HCT116 (cell line): ENCODE results near the gene ALDH16A1.

ENCODE experiments used
- EGR1 ChIP-seq: IDR thresholded peaks from 2 replicates; pipeline ENCODE4 v1.6.1; 2012; ENCODE audit warnings: low read depth
- ELF1 ChIP-seq: IDR thresholded peaks from 2 replicates; pipeline ENCODE4 v1.6.1; 2012; ENCODE audit warnings: low read depth, borderline replicate concordance
- EZH2 ChIP-seq: fragments of 200-600 bp; sonication (generic); IDR thresholded peaks from 2 replicates; pipeline ENCODE4 v1.6.1; 2017; ENCODE audit warnings: antibody characterized with exemption, mixed run types
- EZH2phosphoT487 ChIP-seq: fragments of 200-600 bp; IDR thresholded peaks from 2 replicates; pipeline ENCODE4 v1.6.1; 2018; ENCODE audit warnings: antibody characterized with exemption, borderline replicate concordance
- JUND ChIP-seq: IDR thresholded peaks from 2 replicates; pipeline ENCODE4 v1.6.1; 2012
- MAX ChIP-seq: IDR thresholded peaks from 2 replicates; pipeline ENCODE4 v1.6.1; 2012
- POLR2A ChIP-seq: IDR thresholded peaks from 2 replicates; pipeline ENCODE4 v1.7.0; 2011; ENCODE audit warnings: borderline replicate concordance; ENCODE audit not compliant: insufficient read depth, insufficient read length; ENCODE audit errors: extremely low read depth
- POLR2AphosphoS5 ChIP-seq: IDR thresholded peaks from 2 replicates; pipeline ENCODE4 v1.6.1; 2011; ENCODE audit warnings: mild to moderate bottlenecking, low read depth, low read length, moderate library complexity
- SIN3A ChIP-seq: IDR thresholded peaks from 2 replicates; pipeline ENCODE4 v1.6.1; 2012; ENCODE audit warnings: low read depth
- YY1 ChIP-seq: IDR thresholded peaks from 2 replicates; pipeline ENCODE4 v1.6.1; 2011; ENCODE audit warnings: low read length, low read depth, moderate library complexity, mild to moderate bottlenecking; ENCODE audit not compliant: insufficient replicate concordance; ENCODE audit errors: extremely low read depth
- ZBTB33 ChIP-seq: IDR thresholded peaks from 2 replicates; pipeline ENCODE4 v1.6.1; 2011; ENCODE audit warnings: mild to moderate bottlenecking, low read length, moderate library complexity; ENCODE audit not compliant: insufficient replicate concordance; ENCODE audit errors: extremely low read depth
- ZNF274 ChIP-seq: fragments of 200-500 bp; sonication (Bioruptor generic); IDR thresholded peaks from 2 replicates; pipeline ENCODE4 v1.6.1; 2014; ENCODE audit warnings: mild to moderate bottlenecking, low read depth, low read length, inconsistent platforms
- TF ChIP-seq, protein P1 (sequence below), 3 experiments: fragments of 200-600 bp in 1 of 3; sonication (generic) in 1 of 3; IDR thresholded peaks in 2 of 3; conservative IDR thresholded peaks in 1 of 3; 2 replicates each; pipeline ENCODE4 v1.5.1; 2012 to 2017; ENCODE audit warnings: low read depth in 2 of 3, low read length in 2 of 3, antibody characterized with exemption in 1 of 3, borderline replicate concordance in 1 of 3, control low read depth in 1 of 3, mild to moderate bottlenecking in 1 of 3, mixed read lengths in 1 of 3, mixed run types in 1 of 3, moderate library complexity in 1 of 3; ENCODE audit not compliant: insufficient read depth in 1 of 3
- TF ChIP-seq, protein P2 (sequence below): IDR thresholded peaks from 2 replicates; pipeline ENCODE4 v1.6.1; 2012; ENCODE audit warnings: low read depth

GRCh38 chr19:49411681-49412326 lies 41.2 kb upstream of the ALDH16A1 start:
- TF ChIP-seq POLR2A (no peak), JUND (no peak), EZH2 (no peak), MAX (no peak), ZBTB33 (no peak), POLR2AphosphoS5 (no peak), ZNF274 (no peak), EGR1 (no peak), SIN3A (no peak), EZH2phosphoT487 (no peak), ELF1 (no peak), YY1 (no peak)
- TF ChIP-seq, protein P1, sequence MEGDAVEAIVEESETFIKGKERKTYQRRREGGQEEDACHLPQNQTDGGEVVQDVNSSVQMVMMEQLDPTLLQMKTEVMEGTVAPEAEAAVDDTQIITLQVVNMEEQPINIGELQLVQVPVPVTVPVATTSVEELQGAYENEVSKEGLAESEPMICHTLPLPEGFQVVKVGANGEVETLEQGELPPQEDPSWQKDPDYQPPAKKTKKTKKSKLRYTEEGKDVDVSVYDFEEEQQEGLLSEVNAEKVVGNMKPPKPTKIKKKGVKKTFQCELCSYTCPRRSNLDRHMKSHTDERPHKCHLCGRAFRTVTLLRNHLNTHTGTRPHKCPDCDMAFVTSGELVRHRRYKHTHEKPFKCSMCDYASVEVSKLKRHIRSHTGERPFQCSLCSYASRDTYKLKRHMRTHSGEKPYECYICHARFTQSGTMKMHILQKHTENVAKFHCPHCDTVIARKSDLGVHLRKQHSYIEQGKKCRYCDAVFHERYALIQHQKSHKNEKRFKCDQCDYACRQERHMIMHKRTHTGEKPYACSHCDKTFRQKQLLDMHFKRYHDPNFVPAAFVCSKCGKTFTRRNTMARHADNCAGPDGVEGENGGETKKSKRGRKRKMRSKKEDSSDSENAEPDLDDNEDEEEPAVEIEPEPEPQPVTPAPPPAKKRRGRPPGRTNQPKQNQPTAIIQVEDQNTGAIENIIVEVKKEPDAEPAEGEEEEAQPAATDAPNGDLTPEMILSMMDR (IDR thresholded peaks at IDR 0.05 in 2 of 3, conservative IDR thresholded peaks at IDR 0.05 in 1 of 3; ENCODE audit: borderline replicate concordance in 1 of 3, insufficient read depth in 1 of 3, low read depth in 2 of 3, low read length in 2 of 3), result no peak
- TF ChIP-seq, protein P2, sequence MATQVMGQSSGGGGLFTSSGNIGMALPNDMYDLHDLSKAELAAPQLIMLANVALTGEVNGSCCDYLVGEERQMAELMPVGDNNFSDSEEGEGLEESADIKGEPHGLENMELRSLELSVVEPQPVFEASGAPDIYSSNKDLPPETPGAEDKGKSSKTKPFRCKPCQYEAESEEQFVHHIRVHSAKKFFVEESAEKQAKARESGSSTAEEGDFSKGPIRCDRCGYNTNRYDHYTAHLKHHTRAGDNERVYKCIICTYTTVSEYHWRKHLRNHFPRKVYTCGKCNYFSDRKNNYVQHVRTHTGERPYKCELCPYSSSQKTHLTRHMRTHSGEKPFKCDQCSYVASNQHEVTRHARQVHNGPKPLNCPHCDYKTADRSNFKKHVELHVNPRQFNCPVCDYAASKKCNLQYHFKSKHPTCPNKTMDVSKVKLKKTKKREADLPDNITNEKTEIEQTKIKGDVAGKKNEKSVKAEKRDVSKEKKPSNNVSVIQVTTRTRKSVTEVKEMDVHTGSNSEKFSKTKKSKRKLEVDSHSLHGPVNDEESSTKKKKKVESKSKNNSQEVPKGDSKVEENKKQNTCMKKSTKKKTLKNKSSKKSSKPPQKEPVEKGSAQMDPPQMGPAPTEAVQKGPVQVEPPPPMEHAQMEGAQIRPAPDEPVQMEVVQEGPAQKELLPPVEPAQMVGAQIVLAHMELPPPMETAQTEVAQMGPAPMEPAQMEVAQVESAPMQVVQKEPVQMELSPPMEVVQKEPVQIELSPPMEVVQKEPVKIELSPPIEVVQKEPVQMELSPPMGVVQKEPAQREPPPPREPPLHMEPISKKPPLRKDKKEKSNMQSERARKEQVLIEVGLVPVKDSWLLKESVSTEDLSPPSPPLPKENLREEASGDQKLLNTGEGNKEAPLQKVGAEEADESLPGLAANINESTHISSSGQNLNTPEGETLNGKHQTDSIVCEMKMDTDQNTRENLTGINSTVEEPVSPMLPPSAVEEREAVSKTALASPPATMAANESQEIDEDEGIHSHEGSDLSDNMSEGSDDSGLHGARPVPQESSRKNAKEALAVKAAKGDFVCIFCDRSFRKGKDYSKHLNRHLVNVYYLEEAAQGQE, result no peak
